DND-41 (cell line): ENCODE measurements around the gene TNS1.

ENCODE experiments used
- CTCF ChIP-seq: IDR thresholded peaks from 2 replicates; pipeline ENCODE4 v1.5.1; 2012; ENCODE audit warnings: borderline replicate concordance, low read length, moderate library complexity, mild to moderate bottlenecking; ENCODE audit not compliant: poor library complexity, severe bottlenecking; ENCODE audit errors: extremely low read depth
- EZH2 ChIP-seq: IDR thresholded peaks from 3 replicates; pipeline ENCODE4 v1.6.1; 2012; ENCODE audit warnings: borderline replicate concordance, low read depth, mild to moderate bottlenecking, moderate library complexity, low read length, inconsistent platforms; ENCODE audit not compliant: severe bottlenecking

DNA sequence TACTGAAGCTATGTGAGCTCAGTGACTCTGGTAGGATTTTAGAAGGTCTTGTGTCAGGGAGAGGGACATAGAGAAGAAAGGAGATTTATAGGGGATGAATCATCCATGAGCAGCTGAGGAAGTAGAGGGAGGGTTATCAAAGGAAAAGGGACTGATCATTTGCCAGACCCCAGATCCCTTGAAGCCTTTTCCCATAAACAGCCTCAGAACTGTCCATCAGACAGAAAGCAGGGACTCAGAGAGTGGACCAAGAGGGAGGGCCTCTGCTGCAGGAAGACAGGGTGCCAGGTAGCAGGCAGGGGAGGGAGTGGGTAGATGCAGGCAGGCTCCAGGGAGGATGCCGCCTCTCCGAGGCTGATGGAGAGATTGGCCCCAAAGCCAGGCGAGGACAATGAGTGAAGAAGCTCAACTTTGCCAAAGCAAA, 133.9 kb downstream of the TNS1 start:
- TF ChIP-seq CTCF, result no peak
- TF ChIP-seq EZH2, result no peak
